Measurements from ENCODE around the gene PARP2.

Gene PARP2

GRCh38 chr14:20379743-20380142 is 36.3 kb downstream of the PARP2 start:
- TF ChIP-seq CTCF (conservative IDR thresholded peaks at IDR 0.05; ENCODE audit: low read depth): no peak
- CTCF ChIA-PET: no interaction called here
- no peak overlapping the region for H3K27ac ChIP-seq
- DNase-seq (ENCODE audit: low spot score): no peak
- POLR2A ChIA-PET (ENCODE audit: low non-redundant PET): no interaction called here

- POLR2A ChIA-PET (ENCODE audit: low non-redundant PET): interaction anchor here (0.5 kb wide), 1 partner anchor 24 kb away, joined by 3 read pairs; no protein-coding TSS in a partner anchor
- DNase-seq (ENCODE audit: low spot score): no peak
- TF ChIP-seq CTCF (conservative IDR thresholded peaks at IDR 0.05; ENCODE audit: low read depth): no peak
- H3K27ac ChIP-seq: no peak overlapping the region
- CTCF ChIA-PET: no interaction called here
Measured at GRCh38 chr14:20380681-20381080, 37.2 kb downstream of the PARP2 start.

GRCh38 chr14:20381341-20381740 is 37.9 kb downstream of the PARP2 start:
- POLR2A ChIA-PET (ENCODE audit: low non-redundant PET): interaction anchor here (0.5 kb wide), 1 partner anchor 24 kb away, joined by 3 read pairs; no protein-coding TSS in a partner anchor
- H3K27ac ChIP-seq: no peak overlapping the region

GRCh38 chr14:20382526-20382925 is 39.1 kb downstream of the PARP2 start:
- ChIA-PET POLR2A (ENCODE audit: low non-redundant PET) (no interaction called here), CTCF (interaction anchor here (0.7 kb wide), 1 partner anchor 21 kb away, joined by 4 read pairs; no protein-coding TSS in a partner anchor)
- TF ChIP-seq CTCF (conservative IDR thresholded peaks at IDR 0.05; ENCODE audit: low read depth): no peak
- H3K27ac ChIP-seq: no peak overlapping the region
- no peak for DNase-seq (ENCODE audit: low spot score)

More at GRCh38 chr14:20381341-20381740, 37.9 kb downstream of the PARP2 start:
- TF ChIP-seq CTCF (conservative IDR thresholded peaks at IDR 0.05; ENCODE audit: low read depth): no peak
- CTCF ChIA-PET: no interaction called here
- no peak for DNase-seq (ENCODE audit: low spot score)

GRCh38 chr14:20383032-20383431 is 39.6 kb downstream of the PARP2 start:
- POLR2A ChIA-PET (ENCODE audit: low non-redundant PET): no interaction called here
- H3K27ac ChIP-seq: no peak overlapping the region
- CTCF ChIA-PET: interaction anchor here (0.6 to 0.7 kb wide), 2 partner anchors 22 to 39 kb away, joined by 3 to 4 read pairs; partner anchors contain the start of gene PARP2

GRCh38 chr14:20383636-20384035 is 40.2 kb downstream of the PARP2 start:
- no peak for DNase-seq (ENCODE audit: low spot score)

More at GRCh38 chr14:20383032-20383431, 39.6 kb downstream of the PARP2 start:
- TF ChIP-seq CTCF (conservative IDR thresholded peaks at IDR 0.05; ENCODE audit: low read depth): no peak
- DNase-seq (ENCODE audit: low spot score): no peak

More at GRCh38 chr14:20383636-20384035, 40.2 kb downstream of the PARP2 start:
- TF ChIP-seq CTCF (conservative IDR thresholded peaks at IDR 0.05; ENCODE audit: low read depth): no peak
- CTCF ChIA-PET: interaction anchor here (0.6 kb wide), 1 partner anchor 13 kb away, joined by 3 read pairs; no protein-coding TSS in a partner anchor
- POLR2A ChIA-PET (ENCODE audit: low non-redundant PET): no interaction called here
- H3K27ac ChIP-seq: no peak overlapping the region

Measured in RWPE1 (cell line).